Measurements from ENCODE around the gene CSNK2A1. TPM values are rescaled to one million over a fixed set of nuclear protein-coding genes. Genes with fewer than 3 reads are reported as not detected.
"Not testable (repeated sequence)": the region's sequence is repeated elsewhere in the genome, so short reads cannot be mapped to it uniquely, and the experiment has no call there.

The CSNK2A1 gene
- 100 to 1,000 TPM; 103 to 163 (median 140) TPM for polyA plus RNA-seq (ENCODE audit: insufficient read depth in 1 of 5, insufficient read length in 5 of 5, low replicate concordance in 1 of 5)
- long read RNA-seq, donor 1, full-length matches to known transcripts, result 30 of 36 reads
- long read RNA-seq, donor 1, partial matches to known transcripts, result 6 of 36 reads
- long read RNA-seq, donor 1, other reads (novel, unspliced or antisense), result 0 of 36 reads
- long read RNA-seq, donor 2, full-length matches to known transcripts, result 21 of 21 reads
- long read RNA-seq, donor 2, partial matches to known transcripts, result 0 of 21 reads
- long read RNA-seq, donor 2, other reads (novel, unspliced or antisense), result 0 of 21 reads
- long read RNA-seq, donor 3, full-length matches to known transcripts, result 23 of 23 reads
- long read RNA-seq, donor 3, partial matches to known transcripts, result 0 of 23 reads
- long read RNA-seq, donor 3, other reads (novel, unspliced or antisense), result 0 of 23 reads
- long read RNA-seq, donor 4, full-length matches to known transcripts, result 23 of 23 reads
- long read RNA-seq, donor 4, partial matches to known transcripts, result 0 of 23 reads
- long read RNA-seq, donor 4, other reads (novel, unspliced or antisense), result 0 of 23 reads
- long read RNA-seq, donor 5, full-length matches to known transcripts, result 46 of 53 reads
- long read RNA-seq, donor 5, partial matches to known transcripts, result 7 of 53 reads
- long read RNA-seq, donor 5, other reads (novel, unspliced or antisense), result 0 of 53 reads
- long read RNA-seq, donor 6, full-length matches to known transcripts, result 35 of 40 reads
- long read RNA-seq, donor 6, partial matches to known transcripts, result 5 of 40 reads
- long read RNA-seq, donor 6, other reads (novel, unspliced or antisense), result 0 of 40 reads
- long read RNA-seq, donor 7, full-length matches to known transcripts, result 31 of 31 reads
- long read RNA-seq, donor 7, partial matches to known transcripts, result 0 of 31 reads
- long read RNA-seq, donor 7, other reads (novel, unspliced or antisense), result 0 of 31 reads
- long read RNA-seq, donor 8, full-length matches to known transcripts, result 15 of 15 reads
- long read RNA-seq, donor 8, partial matches to known transcripts, result 0 of 15 reads
- long read RNA-seq, donor 8, other reads (novel, unspliced or antisense), result 0 of 15 reads

DNA sequence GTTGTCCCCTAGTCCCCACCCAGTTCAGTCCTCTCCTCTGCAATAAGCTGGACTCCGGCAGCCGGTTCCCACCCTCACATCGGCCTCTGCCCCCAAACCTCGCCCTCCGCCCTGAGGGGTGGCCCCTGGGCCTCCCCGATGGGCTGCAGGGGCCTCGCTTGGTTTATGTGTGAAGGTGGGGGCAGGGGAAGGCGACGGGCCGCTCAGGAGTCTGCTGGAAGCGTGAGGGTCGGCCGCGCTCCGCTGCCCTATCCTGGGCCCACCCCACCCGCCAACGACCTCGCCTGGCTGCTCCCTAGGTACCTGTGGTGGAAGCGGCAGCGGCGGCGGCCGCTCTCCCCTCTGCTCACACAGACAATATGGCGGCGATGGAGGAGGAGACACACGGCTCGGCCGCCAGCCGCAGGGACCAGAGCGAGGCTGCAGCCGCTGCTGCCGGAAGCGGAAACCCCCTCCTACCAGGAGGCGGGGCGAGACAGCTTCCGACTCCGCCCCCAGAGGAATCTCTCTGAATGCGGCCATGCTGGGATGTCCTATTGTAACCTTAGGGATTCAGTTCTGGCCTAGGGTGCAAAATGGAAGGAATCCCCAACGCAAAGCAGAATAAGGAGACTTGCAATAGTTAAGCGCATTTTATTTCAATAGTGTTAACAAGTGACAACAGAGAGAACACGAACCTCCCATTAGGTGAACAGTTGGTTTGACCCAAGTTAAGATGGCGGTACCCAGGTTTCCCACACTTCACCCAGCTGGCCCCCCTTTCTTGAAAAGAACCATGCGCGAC lies at the start of gene CSNK2A1:
TSS of gene CSNK2A1 (minus strand) at position 422 of the 784 bp plus-strand sequence. CDS start 35,239 bp downstream, outside the sequence.
- peak; percentile 98 to 99 for DNase-seq

DNA sequence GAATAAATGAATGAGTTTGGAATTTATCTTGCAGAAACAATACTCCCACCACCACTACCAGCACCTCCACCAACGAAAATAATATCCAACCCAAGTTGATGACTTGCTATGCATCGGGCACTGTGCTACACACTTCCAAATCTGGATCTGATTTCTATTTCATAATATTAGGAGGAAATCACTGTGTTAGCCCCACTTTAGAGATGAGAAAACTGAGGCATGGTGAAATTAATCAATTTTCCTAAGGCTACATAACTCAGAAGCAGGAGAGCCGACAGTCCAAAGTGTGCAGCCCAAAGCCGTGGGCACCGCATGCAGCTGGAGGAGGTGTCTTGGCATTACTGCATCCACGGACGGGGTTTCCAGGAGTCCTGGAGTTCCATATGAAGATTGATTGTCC lies 48.9 kb upstream of the CSNK2A1 start:
- DNase-seq, result no peak

DNA sequence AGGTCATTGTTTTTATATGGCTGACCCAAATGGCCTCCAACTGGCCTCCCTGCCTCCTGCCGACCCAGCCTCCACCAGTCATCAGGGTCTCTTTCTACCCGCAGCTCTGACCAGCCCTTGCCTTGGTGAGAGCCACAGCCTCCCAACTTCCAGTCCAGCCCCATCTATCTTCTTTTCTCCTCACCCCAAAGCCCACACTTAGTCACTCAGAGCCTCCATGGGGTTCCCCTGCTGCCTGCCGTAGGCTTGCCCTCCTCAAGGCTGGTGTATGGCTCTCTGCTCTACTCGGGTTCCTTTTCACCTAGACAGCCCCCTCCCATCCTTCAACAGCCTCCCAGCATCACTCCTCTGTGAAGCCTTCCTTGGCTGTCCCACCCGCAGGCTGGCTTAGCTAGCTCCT lies 48.4 kb upstream of the CSNK2A1 start:
- DNase-seq, result no peak

DNA sequence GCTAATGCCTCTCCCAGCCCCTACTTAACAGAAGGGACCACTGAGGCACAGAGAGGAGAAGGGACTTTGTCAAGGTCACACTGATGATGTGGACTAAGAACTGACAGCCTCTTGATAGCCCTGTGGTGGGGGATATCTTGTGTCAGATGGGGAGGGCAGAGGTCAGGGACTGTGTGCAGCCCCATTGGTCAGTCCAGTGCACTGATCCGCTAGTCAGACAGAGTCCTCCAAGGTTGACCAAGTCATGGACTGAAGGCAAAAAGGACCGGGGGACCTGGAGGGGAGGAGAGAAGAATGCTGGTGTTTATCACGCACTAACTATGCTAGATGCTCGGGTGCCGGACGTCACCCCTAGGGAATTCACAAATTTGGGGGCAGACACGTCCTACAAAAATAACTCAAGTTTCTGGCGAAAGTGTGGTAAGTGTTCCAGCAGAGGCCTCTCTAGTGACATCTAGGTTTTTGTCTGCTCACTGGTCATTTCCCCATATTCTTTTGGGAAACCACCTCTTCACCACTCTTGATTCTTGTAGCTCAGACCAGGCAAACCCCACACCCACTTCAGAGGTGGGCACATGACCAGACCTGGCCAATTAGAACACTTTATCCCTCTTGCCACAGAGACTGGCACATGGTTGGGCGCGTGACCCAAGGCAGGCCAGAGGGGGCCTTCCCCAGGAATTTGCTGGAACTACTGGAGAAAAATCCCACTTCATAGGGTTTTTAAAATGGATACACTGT lies 45.5 kb upstream of the CSNK2A1 start:
- no peak for DNase-seq

DNA sequence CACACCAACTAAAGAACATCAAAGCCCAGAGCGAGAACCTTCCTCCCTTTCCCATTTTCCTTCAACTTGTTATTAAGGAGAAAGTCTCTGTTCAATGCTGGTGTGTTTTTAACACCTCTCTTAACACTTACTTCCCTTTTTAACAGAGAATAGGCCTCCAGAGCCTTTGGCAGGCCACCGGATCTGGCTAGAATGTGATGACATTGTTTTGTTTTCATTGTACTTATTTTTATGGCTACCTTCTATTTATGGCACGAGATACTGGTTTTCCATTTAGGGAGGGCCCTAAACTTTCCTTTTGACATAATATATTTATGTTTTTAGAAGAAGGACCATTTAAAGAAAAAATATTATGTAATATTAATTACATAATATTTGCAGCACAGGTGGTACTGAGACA lies 44.9 kb upstream of the CSNK2A1 start:
- DNase-seq, result no peak

DNA sequence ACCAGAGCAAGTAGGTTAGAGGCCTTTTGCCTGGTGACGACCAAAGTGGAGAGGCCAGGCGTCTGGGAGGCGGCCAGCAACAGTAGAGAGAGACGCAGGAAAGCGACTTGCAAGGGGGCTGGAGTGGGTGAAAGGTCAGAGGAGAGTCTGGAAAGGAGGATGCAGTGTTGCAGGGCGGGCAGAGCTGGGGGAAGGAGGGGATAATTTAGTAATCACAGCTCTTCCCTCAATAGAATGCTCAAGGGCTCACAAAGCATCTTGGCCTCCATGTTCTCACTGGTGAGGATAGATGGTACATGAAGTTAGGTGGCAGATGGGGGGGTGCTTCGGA lies 41.3 kb upstream of the CSNK2A1 start:
- no peak for DNase-seq

DNA sequence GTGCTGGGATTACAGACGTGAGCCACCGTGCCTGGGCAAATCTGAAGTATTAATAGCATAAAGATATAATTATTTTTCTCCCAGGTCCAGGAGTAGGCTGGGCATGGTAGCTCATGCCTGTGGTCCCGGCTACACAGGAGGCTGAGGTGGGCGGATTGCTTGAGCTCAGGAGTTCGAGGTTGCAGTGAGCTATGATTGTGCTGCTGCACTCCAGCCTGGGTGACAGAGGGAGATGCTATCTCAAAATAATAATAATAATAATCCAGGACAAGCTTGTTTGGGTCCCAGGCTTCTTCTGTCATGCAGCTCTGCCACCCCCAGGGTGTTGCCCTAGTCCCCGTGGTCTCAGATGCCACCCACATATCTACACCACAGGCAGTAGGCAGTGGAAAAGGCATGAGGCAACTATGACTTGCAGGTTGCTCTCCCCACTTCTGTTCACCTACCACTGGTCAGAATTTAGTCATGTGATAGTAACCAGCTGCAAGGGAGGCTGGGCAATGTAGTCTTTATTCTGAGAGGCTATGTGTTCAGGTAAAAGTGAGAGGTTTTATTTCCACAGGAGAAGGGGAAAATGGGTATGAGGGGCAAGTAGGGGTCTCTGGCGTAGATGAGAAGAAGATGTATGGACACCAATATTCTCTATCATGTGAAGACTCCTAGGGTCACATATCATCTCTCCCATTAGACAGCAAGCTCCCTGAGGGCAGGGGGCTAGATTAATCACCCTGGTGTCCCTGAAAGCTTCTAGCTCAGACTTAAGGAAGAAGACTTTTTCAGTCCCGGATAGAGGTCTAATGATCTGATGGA lies 40.8 kb upstream of the CSNK2A1 start:
- DNase-seq, result no peak

DNA sequence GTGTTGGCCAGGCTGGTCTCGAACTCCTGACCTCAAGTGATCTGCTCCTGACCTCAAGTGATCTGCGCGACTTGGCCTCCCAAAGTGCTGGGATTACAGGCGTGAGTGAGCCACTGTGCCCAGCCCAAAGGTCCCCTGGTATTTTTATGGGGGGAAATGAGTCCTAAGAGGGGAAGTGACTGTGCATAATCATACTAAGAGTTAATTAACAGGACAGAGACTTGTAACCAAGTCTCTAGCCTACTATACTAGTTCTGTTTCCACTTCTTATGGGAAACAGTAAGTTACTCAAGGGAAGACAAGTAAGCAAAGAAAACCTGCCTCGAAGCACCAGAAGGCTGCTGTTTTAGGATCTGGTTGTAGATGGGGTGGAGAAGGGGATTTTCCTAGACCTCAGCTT lies 38.6 kb upstream of the CSNK2A1 start:
- no peak for DNase-seq

DNA sequence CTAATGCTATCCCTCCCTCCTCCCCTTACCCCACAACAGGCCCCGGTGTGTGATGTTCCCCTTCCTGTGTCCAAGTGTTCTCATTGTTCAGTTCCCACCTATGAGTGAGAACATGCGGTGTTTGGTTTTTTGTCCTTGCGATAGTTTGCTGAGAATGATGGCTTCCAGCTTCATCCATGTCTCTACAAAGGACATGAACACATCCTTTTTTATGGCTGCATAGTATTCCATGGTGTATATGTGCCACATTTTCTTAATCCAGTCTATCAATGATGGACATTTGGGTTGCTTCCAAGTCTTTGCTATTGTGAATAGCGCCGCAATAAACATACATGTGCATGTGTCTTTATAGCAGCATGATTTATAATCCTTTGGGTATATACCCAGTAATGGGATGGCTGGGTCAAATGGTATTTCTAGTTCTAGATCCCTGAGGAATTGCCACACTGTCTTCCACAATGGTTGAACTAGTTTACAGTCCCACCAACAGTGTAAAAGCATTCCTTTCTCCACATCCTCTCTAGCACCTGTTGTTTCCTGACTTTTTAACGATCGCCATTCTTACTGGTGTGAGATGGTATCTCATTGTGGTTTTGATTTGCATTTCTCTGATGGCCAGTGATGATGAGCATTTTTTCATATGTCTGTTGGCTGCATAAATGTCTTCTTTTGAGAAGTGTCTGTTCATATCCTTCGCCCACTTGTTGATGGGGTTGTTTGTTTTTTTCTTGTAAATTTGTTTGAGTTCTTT lies 35.5 kb upstream of the CSNK2A1 start:
- DNase-seq, result not testable (repeated sequence)

DNA sequence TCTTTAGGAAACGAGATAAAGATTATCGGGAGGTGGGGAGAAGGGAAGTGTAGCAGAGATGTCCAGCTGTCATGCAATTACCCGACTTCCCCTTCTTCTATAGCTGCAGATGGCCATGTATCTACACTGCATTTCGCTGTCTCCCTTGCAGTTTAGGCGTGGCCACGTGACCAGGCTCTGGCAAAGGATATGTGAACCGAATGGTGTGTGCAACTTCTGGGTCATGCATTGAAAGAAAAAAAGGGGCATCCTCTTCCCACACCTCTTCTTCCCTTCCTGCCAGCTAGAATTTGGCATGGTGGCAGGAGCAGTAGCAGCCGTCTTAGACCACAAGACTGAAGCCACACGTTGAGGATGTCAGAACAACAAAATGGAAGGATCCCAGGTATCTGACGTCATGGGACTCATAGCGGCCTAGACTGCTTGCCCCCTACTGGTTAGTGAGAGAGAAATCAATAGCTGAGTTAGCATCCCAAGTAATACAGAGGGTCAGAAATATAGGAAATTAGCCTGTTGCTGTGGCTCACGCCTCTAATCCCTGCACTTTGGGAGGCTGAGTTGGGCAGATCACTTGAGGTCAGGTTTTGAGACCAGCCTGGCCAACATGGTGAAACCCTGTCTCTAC lies 33.7 kb upstream of the CSNK2A1 start:
- no peak for DNase-seq

DNA sequence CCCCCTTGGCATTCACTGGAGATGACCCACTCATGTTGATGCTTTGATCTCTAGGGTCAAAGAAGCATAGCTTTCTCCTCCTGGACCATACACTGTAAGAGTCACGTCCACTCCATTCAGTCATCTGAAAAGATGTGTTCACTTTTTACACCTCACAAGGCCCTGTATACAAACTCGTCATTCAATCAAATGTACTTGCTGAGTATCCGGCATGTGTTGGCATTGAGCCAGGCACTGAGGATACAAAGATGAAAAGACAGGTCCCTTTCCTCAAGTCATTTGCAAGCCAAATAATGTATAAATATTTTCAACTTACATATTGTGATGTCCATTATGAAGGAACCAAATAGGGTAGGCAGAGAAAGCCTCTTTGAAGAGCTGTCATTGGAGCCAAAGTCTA lies 32.6 kb upstream of the CSNK2A1 start:
- DNase-seq, result no peak

DNA sequence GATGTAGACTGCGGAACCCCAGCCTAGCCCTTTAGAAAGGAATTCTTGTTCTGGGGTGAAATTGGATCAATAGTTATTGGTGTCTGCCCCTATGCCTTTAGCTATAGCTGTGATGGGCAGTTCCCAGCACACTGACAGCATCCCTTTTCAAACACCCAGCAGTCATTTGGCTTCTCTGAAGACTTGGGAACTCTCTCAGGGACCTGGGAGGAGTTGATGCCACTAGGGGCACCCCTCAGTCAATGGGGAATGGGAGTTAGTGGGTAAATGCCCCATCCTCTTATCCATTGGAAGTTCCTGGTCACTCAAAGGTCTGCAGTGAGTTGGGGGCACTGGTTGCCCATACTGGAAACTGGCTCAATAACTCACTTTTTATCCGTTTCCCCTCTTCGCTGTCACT lies 31.6 kb upstream of the CSNK2A1 start:
- DNase-seq, result no peak

DNA sequence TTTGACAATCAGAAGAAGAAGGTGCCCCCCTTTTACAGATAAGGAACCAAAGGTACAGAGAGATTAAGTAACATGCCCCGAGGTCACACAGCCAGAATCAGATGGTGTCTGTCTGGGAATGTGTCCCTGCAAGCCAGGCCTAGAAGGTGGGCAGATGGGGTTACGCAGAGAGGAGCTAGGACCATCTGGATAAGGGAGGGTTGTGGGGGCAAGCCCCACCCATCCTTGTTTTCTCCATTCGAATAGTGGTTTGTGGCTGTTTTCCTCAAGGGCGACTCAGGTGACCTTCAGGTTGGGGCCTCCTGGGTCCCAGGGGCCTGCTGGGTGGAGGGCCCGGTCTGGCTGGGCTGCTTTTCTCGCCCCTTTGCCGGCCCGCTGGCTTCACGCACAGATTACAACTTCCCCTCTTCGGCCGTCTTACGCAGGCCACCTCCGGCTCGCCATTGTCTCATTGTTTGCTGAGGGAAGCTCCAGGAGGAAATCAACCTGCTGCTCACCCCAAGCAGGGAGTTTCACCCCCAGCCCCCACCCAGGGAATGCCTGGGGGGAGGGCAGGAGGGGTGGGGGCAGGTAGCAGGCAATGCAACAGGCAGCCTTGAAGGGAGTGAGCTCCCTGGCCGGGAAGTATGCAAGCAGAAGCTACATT lies 30.8 kb upstream of the CSNK2A1 start:
- no peak for DNase-seq

DNA sequence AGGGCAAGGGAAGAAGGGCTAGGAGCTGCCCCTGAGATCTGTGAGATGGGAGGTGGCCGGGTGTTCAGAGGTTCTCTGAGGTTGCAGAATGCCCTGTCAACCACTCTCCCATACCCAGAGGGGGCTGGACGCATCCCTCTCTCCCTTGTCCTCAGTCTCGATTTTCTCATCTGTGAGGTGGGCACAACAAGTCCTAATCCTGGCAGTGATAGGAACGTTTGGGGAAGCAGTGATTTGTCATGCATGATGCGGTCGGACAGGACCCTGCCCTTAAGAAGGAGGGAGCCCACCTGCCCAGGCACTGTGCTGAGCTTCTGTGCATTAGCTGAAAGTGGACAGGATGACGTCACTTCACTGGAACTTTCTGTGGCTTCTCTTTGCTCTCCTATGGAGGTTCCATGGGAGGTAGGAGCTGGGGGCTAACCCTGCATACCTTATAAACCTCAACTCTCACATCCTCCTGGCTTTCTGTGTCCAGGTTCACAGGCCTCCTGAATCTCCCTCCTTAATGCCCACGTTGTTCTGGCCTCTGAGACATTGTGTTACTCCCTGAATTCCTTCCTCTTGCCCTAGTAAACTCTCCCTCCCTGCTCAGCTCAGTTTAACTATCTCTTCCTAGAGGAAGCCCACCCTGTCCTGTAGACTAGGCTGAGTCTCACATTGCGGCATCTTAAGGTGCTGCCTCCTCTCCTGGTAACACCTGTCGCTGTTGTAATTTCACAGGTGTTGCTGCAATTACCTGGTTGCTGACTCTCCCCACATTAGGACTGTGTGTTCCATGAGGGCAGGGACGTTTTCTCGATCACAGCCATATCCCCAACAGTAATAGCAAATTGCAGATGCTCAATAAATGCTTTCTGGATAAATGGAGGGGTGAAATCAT lies 30.1 kb upstream of the CSNK2A1 start:
- DNase-seq, result no peak

DNA sequence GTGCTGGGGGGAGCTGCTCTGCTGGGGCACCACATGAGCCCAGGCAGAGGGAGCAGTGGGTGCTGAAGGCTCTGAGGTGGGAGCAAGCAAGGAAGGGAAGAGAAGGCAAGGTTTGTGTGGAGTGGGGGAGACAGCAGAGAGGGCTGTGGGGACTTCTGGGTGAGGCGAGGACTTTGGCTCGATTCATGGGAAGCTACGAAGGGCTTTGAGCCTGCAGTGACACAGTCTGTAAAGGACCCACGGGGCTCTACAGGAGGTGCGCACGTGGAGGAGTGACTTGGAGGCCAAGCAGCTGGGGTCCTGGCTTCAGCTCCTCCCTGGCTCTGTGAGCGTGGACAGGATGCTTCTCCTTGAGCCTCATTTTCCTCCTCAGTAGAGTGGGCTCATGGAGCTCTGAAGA lies 29.1 kb upstream of the CSNK2A1 start:
- no peak for DNase-seq

DNA sequence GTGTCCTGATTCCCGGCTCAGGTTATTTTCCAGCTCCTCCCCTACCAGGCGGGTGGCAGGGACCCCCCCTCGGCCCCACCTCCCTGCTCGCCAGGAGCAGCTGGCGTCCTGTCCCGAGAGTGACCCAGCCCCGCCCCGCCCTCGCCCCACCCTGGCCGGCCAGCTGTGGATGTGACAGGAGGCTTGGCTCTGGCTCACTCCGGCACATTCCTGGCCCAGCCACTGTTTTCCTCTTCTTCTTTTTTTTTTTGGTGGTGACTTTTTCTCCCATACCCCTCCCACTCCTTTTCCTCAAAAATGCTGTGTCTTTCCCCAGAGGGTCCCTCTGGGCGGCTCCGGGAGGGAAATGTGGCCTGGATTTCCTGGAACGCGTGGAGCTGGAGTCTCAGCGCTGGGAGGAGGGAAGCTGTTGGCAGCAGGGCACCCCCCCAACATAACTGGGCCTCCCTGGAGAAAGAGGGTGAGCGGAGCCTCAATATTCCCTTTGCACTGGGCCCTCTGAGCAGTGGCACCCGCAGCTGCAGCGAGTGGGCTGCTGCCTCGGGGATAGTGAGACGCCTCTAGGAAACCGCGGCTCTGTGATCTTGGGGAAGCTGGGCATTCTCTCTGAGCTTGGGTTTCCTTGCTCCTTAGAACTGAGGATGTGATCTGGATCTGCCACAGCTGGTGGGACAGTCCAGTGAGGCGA lies 28.3 kb upstream of the CSNK2A1 start:
- peak; percentile 69 for DNase-seq
